Measurements from ENCODE around the gene INSC. TPM values are rescaled to one million over a fixed set of nuclear protein-coding genes. Genes with fewer than 3 reads are reported as not detected.
"Not testable (repeated sequence)": the region's sequence is repeated elsewhere in the genome, so short reads cannot be mapped to it uniquely, and the experiment has no call there.

INSC gene, protein sequence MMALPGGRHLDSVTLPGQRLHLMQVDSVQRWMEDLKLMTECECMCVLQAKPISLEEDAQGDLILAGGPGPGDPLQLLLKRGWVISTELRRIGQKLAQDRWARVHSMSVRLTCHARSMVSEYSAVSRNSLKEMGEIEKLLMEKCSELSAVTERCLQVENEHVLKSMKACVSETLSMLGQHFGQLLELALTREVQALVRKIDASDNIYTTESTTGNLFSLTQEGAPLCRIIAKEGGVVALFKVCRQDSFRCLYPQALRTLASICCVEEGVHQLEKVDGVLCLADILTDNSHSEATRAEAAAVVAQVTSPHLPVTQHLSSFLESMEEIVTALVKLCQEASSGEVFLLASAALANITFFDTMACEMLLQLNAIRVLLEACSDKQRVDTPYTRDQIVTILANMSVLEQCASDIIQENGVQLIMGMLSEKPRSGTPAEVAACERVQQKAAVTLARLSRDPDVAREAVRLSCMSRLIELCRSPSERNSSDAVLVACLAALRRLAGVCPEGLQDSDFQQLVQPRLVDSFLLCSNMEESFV
- 0.29 and 1.7 TPM in 2 replicates for total RNA-seq (2014; rRNA removed; shearing (Covaris generic))

DNA sequence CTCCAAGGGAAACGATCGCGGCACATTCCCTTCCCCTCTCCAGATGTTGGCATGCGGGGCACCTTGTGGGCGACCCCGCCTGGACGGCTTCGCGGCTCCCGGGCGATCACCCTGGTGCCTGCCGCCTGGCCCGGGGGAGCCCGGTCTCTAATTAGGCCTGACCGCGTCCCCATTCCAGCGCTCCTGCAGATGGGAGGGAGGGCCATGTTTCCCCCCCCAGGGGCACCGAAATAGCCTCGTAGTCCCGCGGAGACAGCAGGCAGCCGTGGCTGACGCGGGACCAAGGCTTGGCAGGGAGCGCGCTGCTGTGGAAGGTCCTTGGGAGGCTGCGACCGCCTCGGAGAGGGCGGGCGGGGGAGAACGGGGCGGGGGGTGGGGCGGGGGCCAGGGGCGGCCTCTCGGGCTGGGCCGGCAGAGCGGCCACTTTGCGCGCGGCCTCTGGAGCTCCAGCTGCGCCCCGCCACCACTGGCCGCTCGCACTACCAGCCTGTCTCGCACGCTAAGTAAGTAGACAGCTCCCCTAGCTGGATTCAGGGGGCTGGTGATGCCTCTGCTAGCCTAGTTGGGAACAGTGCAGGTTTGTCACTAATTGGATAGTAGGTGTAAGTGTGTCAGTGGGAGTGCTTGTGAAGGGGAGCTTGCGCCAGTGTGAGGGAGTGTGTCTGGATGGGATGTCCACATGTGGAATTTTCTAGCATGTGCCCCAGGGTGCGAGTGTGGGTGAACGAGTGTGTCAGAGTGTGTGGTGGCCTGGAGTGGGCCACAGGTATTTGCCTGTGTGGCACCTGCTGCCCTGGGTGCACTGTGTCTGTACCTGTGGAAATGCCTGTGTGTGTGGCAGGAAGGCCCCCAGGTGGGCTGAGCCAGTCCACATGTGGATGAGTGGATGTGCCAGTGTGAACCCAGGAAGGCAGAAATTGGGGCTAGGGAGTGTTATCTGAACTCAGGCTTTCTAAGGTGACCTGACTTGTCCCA lies at the start of gene INSC:
INSC (plus strand) TSS at position 423 of the 975 bp plus-strand sequence. CDS start 34,252 bp downstream, outside the sequence.
- DNase-seq (ENCODE audit: low spot score) = no peak

GRCh38 chr11:15069751-15070150 lies 45.0 kb upstream of the INSC start:
- DNase-seq (ENCODE audit: low spot score) = not testable (repeated sequence)

DNA sequence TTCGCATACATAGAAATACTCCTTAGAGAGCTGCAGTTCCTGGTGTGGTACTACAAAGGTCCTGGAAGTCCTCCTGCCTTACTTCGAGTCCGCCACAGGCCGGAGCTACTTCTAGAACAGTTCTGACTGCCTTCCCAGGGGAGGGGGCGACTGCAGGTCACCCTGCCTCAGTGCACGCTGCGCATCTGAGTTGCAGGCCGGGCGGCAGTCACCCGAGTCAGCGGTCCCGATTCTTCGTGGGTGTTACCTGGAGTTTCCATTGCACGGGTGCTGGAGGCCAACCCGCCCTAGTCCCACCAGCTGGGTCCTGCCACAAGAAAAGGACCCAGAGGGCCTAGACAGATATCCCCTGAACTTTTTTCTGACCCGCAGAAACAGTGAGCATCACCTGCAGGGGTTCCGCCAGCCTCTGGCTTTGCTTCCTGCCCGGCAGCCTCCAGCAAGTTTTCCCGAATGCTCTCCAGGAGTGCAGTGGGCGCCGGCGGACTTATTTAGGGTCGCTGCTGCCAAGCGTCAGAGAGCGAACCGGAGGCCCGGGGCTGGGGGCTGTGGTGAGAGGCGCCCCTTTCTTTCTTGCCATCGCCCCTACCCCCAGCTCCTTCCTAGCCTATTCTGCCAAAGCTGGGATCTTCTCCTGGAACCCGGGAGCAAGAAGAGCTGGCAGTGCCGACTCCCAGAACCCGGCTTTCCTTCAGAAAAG lies 43.0 kb upstream of the INSC start:
- DNase-seq (ENCODE audit: low spot score) = no peak

DNA sequence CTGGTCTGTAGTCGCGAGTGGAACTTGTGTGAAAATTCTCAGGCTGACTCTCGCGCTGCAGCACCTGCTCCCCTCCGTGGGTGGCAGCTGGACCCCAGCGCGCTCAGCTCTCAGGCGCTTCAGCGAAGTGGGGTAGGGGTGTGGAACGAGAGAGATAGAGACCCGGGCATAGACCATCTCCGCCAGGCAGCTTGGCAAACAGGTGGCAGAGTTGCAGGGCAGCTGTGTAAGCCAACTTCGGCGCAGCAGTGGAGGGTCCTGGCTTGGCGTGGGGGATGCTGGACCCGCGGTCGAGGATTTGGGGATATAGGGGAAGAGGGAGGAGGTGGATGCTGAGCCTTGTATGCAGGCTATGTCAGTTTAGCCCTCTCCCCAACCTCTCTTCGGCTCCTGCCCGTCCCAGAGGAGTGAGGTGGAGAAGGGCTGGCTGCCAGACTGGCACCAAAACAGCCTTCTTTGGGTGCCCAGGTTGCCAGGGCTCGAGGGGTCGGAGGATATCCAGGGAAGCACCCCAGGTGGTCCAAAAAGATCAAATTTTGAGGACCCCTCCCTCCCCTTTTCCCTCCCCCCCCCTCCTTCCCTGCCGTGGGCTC lies 42.1 kb upstream of the INSC start:
- no peak for DNase-seq (ENCODE audit: low spot score)

GRCh38 chr11:15073361-15074205 lies 41.1 kb upstream of the INSC start, which contains the start of gene CALCB:
Gene CALCB (plus strand): TSS chr11:15073593. CDS start chr11:15074719, 1,126 bp downstream.
- no peak for DNase-seq (ENCODE audit: low spot score)

DNA sequence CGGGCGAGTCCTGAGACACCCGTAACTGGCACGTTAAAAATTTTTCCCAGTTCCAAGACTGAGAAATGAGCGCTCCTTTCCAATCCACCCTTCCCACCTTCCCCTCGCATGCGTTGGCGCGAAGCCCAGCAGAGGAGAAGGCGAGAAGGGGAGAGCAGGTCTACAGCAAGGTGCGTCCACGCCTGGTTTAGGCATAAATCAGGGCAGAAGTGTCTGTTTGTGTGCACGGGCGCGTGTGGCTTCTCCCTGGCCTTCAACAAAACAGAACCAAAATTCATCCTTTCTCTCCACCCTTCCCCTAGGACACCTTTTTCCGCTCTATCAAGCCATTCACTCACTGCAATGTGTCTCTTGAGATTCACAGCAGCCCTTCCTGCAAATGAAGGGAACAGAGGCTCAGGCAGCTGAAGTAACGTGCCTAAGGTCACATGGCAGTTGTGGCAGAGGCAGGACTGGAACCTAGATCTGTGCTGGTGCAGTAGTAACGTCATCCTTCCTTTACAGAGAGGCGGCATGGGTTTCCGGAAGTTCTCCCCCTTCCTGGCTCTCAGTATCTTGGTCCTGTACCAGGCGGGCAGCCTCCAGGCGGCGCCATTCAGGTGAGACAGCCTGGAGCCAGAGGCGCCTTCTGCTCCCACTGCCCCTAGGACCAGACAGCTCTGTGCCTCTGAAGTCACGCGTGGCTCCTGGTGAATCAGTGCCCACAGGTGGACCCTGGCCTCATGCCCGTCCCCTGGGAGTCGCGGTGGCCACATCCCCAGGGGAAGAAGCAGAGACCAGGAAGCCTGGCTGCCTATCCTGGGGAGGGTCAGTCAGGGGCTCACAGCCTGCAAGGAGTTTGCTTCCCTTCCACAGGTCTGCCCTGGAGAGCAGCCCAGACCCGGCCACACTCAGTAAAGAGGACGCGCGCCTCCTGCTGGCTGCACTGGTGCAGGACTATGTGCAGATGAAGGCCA lies 40.2 kb upstream of the INSC start:
- DNase-seq (ENCODE audit: low spot score) = peak; percentile 92

GRCh38 chr11:15075162-15075526 lies 39.6 kb upstream of the INSC start:
- DNase-seq (ENCODE audit: low spot score) = no peak

DNA sequence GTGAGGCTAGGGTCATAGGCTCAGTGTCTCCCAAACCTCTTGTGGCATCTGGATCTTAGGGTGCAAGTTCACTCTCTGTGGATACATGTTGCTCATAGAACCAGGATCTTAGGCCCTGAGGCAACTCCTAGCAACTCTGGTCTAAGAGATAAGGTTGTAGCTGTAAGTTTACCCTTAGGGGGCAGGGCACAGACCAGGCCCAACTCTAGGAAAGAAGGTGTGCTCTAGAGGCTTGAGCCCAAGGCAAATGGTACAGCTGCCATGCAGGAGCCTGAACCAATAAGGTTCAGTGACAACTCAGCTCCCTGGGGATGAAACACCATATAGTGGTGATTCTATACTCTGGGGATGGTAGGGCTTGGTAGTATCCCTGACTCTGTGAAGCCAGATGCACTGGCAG lies 23.5 kb upstream of the INSC start:
- no peak for DNase-seq (ENCODE audit: low spot score)

DNA sequence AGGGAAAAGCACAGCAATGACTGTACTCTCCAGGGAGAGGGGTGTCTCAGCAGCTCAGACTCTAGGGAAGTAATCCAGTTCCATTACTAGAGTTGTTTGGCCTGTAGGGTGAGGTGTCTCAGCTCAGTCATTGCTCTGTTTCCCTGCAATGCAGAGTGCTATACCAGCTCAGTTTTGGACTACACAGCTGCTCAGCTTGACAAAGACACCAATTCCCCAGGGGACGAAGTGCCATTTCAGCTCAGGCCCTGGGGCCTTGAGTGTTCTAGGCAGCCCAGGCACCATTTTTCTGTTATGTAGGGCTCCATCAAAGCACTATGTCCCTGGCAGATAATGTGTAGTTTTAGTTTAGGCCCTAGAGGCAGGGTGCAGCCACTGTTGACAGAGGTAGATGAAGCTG lies 23.1 kb upstream of the INSC start:
- no peak for DNase-seq (ENCODE audit: low spot score)

GRCh38 chr11:15093432-15093831 lies 21.3 kb upstream of the INSC start:
- DNase-seq (ENCODE audit: low spot score) = no peak

GRCh38 chr11:15095736-15096228 lies 18.9 kb upstream of the INSC start:
- DNase-seq (ENCODE audit: low spot score) = no peak

DNA sequence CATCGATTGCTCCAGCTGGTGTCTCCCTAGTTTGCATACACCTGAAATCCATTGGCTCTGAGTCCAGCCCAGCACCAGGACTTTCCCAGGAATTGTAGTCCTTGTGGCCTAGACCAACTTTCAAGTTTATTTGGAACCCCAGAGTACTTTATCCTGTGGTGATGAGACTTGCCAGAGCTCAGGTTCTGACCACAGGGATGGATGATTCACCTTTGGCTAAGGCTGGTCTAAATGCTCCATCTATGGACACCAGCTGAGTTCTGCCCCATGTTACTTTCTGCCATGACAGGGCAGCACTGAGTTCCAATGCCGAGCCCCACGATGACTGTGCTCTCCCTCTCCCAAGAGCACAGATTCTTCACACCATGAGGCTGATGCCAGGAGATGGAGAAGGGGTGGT lies 17.3 kb upstream of the INSC start:
- no peak for DNase-seq (ENCODE audit: low spot score)

DNA sequence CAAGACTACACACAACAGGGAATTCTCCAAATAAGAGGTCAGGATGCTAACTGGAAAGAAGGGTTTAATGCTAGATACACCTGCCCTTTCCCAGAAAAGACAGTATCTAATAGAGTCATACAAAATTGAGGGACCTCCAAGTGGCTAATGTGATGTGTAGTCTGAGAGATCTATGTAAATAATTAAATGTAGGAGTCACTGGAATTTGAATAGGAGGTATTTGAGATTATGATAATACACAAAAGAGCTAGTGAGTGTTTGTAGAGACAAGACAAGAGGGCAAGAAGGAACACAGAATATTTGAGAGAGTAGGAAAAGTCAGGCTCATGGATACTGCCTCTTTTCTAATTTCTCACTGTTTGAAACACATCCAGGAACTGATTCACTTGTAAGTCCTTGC lies 15.5 kb upstream of the INSC start:
- no peak for DNase-seq (ENCODE audit: low spot score)

- DNase-seq (ENCODE audit: low spot score) = peak; percentile 90
Measured at GRCh38 chr11:15101072-15101709, 13.5 kb upstream of the INSC start.

DNA sequence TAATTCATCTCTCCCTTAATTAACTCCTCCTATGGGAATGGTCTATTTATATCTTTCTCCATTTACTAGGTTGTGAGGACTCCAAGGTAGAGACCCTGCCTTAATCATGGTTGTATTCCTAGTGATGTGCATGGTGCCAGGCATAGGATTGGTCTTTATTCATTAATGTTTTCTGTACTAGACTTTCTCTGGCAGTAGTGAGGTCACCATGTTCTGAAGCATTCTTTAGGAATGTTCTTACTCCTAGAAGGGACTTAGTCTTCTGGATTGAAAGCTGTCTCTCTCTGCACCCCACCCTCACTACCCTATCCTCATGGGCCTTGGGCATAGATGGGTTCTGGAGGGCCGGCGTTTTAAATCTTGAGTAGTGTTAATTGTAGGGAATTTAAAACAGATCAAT lies 10.6 kb upstream of the INSC start:
- DNase-seq (ENCODE audit: low spot score) = no peak

DNA sequence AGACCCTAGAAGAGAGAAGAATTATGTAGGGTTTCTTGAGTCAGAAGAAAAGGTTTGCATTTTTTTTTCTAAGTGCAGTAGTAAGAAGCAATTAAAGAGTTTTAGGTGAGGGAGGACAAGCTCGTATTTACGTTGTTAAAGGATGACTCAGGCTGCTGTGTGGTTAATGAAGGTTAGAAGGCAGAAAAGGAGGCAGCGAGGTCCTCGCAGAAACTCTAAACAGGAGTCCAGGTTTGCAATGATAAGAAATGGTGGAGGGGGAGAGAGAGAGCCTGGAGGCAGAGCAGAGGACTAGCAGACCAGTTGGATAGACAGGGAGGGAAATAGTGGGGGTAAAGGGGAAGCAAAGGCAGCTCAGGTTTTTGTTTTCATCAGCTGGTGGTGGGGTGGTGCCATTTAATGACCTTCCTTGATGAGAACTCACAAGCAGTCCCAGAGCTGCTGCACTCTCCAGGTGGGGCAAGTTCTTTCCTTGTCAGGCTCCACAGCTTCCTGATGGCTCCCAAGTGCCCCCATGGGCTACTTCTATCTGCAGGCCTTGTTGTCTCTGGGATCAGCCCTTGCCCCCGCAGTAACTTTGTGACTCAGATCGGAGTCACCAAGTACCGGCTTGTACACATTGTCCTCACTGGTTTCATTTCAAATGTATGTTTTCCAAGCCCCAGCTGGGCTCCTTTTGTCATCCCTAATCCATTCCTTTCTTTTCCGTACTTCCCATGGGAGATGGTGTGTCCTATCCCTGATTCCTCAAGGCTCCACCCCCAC lies 8.3 kb upstream of the INSC start:
- DNase-seq (ENCODE audit: low spot score) = peak; percentile 73

GRCh38 chr11:15107730-15108515 lies 6.8 kb upstream of the INSC start:
- no peak for DNase-seq (ENCODE audit: low spot score)
